GM18499 (cell line): ENCODE results near the gene PEPD.

Experiments
- ATAC-seq: cut with Tn5 transposase; IDR thresholded peaks from one replicate; pipeline ENCODE4 v1.9.1; 2021; ENCODE audit warnings: moderate number of reproducible peaks; ENCODE audit not compliant: insufficient read depth, unreplicated experiment

The PEPD gene

DNA sequence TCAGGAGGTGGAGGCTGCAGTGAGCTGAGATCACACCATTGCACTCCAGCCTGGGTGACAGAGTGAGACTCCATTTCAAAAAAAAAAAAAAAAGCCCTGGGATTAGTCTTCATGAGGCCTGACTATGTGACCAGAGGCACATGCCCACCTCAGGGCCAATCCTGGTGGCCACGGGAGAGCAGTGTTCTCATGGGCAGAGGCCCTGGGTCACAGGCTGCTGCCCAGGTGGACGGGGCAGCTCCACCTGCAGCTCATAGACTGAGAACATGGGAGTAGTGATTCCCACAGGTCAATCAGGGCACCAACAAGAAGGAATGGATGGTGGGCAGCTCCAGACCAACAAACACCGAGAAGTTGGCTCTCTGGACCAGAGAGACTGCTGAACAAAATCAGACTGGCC is 26.1 kb upstream of the PEPD start:
- no peak for ATAC-seq

- ATAC-seq, result no peak
Observed at GRCh38 chr19:33546656-33547055, 25.1 kb upstream of the PEPD start.

- ATAC-seq, result no peak
Observed at GRCh38 chr19:33545217-33545981, 23.8 kb upstream of the PEPD start.

GRCh38 chr19:33535226-33535625 is 13.6 kb upstream of the PEPD start:
- ATAC-seq, result no peak

- ATAC-seq, result no peak
Observed at GRCh38 chr19:33532859-33533460, 11.4 kb upstream of the PEPD start.

- ATAC-seq, result no peak
Observed at GRCh38 chr19:33530842-33531241, 9.3 kb upstream of the PEPD start.

- ATAC-seq, result no peak
Observed at GRCh38 chr19:33530296-33530695, 8.7 kb upstream of the PEPD start.

- no peak for ATAC-seq
Observed at GRCh38 chr19:33529094-33529676, 7.6 kb upstream of the PEPD start.

GRCh38 chr19:33528404-33528803 is 6.8 kb upstream of the PEPD start:
- ATAC-seq, result no peak

DNA sequence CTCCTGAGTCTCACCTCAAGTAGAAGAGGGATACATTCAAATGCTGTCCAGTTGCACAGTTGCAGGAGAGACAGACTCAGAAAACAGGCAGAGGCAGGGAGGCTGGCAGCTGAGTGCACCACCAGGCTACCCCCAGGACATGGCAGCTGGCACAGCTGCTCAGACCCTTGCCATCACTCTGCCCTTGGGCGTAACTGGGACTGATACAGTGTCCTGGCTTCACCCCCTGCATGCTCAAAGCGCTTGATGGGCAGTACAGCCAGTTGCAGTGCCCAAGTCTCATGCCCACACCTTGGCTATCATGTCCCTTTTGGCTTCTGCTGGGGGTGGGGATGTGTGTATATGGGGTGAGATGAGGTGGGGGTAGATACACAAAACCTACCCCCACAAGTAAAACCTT is 5.5 kb upstream of the PEPD start:
- ATAC-seq, result no peak

DNA sequence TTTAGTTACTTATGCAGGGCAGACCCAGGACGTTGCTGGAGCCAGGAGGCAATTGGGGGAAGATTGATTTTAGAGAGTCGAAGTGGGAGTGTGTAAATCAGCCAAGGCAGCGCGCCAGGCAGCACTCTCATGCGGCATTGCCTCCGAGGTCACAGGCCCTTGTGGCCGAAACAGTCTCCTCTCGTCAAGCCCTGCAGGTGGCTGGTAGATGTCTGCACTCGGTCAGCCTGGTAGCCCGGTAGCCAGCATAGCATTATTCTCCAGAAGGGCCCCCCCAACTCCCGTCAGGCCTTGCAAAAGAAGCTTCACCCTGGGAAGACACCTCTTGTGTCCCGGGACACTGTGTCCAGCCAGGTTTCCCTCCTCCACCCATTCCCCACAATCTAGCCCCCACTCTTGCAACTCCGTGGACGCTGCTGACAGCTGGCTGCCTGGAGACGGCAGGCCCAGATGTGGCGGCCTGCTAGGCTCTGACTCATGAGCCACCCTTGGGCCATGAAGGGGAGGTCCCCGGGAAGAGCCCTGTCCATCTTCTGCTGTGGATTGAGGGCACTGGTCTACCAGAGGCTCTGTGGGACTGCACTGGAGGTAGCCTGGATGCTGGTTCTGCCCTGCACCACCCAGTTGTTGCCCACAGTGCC is 2.6 kb upstream of the PEPD start:
- ATAC-seq, result no peak

- no peak for ATAC-seq
Observed at GRCh38 chr19:33523167-33523566, 1.6 kb upstream of the PEPD start.

DNA sequence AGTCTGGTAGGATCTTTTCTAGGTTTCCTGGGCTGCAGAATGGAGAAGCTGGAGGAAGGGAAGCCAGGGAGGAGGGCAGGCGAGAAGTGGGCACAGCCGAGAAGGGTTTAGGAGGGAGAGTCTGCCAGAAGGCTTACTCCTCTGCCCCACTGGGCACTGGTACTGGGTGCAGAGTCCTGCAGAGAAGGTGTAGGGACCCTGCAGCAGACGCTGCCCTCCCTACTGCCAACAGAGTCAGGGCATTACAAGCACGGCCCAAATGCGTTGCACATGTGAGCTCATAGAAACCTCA is 726 bp upstream of the PEPD start:
- no peak for ATAC-seq

DNA sequence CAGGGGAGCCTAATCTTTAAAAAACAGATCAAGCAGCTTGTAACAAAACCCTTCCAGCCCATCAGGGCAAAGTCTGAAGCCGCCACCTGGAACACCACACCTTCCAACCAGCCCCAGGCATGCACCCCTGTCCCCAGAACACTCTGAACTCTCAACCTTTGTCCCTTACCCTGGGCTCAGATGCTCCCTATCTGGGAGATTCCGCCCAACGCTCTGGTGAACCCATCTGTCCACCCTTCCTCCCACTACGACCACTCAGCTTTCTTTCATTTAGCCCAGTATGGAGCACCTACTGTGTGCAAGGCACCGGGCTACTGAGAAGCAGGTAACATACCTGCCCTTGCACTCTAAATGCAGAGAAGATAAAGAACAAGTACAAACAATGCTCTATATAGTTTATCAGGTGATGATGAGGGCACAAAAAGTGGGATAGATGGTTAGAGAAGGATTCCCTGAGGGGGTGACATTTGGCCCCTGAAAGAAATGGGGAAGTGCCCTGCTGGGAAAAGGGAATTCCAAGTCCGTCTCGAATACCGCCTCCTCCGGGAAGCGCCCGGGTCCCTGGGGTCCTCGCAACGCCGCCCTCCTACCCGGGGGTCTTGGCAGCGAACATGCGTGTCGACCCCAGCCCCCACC is 629 bp downstream of the PEPD start:
- no peak for ATAC-seq

DNA sequence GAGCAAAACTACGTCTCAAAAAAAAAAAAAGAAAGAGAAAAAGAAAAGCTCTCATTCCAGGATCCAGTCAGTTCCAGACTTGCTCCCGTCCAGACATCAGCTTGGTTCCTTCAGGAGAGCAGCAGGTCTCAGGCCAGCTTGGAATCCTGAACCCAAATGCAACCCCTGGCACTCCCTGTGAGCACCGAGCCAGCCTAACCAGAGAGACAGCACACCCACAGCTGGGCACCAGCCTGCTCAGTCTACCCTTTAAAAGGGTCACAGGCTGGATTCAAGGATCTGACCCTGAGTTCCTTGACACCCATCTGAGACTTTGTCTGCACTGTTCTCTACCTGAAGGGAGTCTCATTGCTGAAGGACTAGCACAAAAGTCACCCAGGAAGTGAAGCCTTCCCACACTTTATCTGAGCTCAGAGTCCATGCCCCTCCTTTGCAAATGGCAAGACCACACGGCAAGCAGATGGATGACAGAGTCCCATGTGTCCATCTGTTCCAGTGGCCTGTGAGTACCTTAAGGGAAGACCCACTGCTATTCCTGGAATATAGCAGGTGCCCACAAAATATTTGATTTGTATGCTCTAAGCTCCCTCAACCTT is 1.4 kb downstream of the PEPD start:
- ATAC-seq, result no peak

GRCh38 chr19:33519416-33519815 is 2.2 kb downstream of the PEPD start:
- no peak for ATAC-seq

DNA sequence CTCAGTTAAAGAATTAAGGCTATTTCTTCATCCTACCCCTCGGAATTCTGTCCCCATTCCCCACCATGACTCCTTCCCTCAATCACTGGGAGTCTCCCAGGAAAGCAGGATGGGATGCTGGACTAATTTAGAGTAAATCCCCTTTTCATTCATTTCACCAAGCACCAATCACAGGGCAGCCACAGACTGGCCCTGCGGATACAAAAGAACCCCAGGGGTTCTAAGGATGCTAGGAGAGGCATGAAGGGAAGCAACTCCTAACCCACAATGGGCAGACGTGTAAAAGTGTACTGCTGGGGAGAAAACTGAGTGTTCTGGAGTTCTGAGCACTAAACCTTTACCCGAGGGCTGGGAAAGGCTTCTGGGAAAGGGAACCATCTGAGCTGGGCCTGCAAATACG is 3.0 kb downstream of the PEPD start:
- no peak for ATAC-seq

DNA sequence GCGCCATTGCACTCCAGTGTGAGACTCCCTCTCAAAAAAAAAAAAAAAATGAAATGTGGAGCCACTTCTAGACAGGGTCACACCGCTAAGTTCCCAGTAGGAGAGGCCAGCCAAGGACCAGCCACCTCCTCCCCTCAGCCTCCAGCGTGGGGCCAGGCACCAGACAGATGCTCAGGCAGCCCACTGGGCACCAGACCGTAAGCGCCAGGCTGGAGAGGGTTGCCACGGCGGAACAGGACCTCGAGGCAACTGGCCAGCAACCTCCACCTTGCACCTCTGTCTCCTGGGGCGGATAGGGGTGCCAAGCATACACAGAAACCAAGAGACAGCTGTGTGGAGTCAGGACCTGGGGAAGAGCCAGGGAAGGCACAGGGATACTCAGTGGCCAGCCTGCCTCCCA is 3.7 kb downstream of the PEPD start:
- no peak for ATAC-seq

DNA sequence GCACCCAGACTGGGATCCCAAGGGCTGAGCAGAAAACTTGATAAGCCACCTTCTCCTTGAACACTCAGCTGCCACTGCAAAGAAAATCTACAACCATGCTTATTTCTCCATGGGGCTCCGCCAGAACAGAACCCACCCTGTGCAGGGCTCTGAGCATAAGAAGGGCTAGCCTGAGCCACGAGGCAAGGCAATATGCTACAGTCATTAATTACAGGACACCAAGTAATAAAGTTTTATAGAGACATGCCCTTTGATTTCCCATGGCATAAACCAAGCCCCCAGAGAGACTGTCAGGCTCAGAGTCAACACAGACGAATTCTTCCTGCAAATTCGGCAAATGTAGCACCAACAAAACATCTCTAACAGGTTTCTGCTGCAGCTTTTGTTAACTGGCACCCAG is 5.7 kb downstream of the PEPD start:
- ATAC-seq, result no peak

- no peak for ATAC-seq
Observed at GRCh38 chr19:33514885-33515551, 6.6 kb downstream of the PEPD start.
